Measurements from ENCODE around the gene LRWD1. TPM values are rescaled to one million over a fixed set of nuclear protein-coding genes. Genes with fewer than 3 reads are reported as not detected.

LRWD1 gene
- total and polyA plus RNA-seq, 9 of the 15 experiments (the other 6 are each of a cell fraction or from before 2014, with no cell fraction given) = 0.61 to 66.0 (median 33.2) TPM

DNA sequence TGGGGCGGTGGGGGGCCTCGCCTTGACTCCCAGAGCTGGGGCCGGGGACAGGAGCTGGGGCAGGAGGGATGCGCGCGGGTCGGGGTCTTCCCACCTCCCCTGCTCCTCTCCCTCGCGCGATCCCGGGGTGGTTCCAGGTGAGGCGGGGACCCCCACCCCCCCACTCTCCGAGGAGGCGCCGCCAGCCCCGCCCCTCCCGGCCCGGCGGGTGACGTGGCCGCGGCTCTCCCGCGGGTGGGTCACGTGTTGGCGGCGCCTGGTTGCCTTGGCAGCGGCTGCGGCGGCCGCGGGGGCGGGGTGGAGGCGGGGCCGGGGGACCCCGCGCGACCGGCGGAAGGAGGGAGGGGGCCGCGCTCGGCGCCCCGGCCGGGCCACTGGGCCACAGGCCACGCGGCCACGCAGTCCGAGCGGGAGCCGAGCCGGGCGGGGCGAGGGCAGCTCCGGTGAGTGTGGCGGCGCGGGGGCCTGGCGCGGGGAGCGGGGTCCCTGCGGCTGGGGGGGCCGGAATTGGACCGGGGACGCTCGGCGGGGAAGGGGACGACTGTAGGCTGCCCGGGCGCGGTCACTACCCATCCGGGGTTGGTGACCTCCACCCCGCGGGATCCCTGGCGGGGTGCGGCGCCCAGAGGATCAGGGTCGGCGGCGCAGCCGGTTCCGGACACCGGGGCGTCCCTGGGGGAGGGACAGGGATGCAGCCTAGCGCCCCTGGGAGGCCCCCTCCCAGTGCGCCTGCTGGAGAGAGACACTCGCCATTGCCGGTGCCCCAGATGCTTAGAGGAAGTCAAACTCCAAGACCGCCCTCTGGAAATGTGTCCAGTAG is 31.4 kb upstream of the LRWD1 start, which contains the start of gene ORAI2 (continued):
- TF ChIP-seq BCL6 (CRISPR knock-in tag; IDR thresholded peaks at IDR 0.05) (no peak), RAD51 (IDR thresholded peaks at IDR 0.05; ENCODE audit: borderline replicate concordance, low read depth) (peak; percentile 57; the same call in 1 of the 2 replicates), HNRNPH1 (optimal IDR thresholded peaks at IDR 0.05; ENCODE audit: low read depth, low read length) (no peak), SAP30 (IDR thresholded peaks at IDR 0.05; ENCODE audit: borderline replicate concordance, insufficient read depth, low read depth, low read length, poor library complexity, severe bottlenecking) (peak; percentile 48), EZH2 (IDR thresholded peaks at IDR 0.05; ENCODE audit: borderline replicate concordance, low read depth, low read length) (no peak), U2AF1 (optimal IDR thresholded peaks at IDR 0.05; ENCODE audit: low read depth, low read length) (no peak)
- TF ChIP-seq, protein P1, sequence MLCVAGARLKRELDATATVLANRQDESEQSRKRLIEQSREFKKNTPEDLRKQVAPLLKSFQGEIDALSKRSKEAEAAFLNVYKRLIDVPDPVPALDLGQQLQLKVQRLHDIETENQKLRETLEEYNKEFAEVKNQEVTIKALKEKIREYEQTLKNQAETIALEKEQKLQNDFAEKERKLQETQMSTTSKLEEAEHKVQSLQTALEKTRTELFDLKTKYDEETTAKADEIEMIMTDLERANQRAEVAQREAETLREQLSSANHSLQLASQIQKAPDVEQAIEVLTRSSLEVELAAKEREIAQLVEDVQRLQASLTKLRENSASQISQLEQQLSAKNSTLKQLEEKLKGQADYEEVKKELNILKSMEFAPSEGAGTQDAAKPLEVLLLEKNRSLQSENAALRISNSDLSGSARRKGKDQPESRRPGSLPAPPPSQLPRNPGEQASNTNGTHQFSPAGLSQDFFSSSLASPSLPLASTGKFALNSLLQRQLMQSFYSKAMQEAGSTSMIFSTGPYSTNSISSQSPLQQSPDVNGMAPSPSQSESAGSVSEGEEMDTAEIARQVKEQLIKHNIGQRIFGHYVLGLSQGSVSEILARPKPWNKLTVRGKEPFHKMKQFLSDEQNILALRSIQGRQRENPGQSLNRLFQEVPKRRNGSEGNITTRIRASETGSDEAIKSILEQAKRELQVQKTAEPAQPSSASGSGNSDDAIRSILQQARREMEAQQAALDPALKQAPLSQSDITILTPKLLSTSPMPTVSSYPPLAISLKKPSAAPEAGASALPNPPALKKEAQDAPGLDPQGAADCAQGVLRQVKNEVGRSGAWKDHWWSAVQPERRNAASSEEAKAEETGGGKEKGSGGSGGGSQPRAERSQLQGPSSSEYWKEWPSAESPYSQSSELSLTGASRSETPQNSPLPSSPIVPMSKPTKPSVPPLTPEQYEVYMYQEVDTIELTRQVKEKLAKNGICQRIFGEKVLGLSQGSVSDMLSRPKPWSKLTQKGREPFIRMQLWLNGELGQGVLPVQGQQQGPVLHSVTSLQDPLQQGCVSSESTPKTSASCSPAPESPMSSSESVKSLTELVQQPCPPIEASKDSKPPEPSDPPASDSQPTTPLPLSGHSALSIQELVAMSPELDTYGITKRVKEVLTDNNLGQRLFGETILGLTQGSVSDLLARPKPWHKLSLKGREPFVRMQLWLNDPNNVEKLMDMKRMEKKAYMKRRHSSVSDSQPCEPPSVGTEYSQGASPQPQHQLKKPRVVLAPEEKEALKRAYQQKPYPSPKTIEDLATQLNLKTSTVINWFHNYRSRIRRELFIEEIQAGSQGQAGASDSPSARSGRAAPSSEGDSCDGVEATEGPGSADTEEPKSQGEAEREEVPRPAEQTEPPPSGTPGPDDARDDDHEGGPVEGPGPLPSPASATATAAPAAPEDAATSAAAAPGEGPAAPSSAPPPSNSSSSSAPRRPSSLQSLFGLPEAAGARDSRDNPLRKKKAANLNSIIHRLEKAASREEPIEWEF (CRISPR knock-in tag; IDR thresholded peaks at IDR 0.05) = no peak

All from K562 (cell line).